GM18517 (cell line): ENCODE results near the gene ZNF483.
"Not testable (repeated sequence)": the region's sequence is repeated elsewhere in the genome, so short reads cannot be mapped to it uniquely, and the experiment has no call there.

Source experiments
- ATAC-seq: cut with Tn5 transposase; IDR thresholded peaks from one replicate; pipeline ENCODE4 v1.9.1; 2021; ENCODE audit warnings: mild to moderate bottlenecking, moderate library complexity; ENCODE audit not compliant: unreplicated experiment

The ZNF483 gene

DNA sequence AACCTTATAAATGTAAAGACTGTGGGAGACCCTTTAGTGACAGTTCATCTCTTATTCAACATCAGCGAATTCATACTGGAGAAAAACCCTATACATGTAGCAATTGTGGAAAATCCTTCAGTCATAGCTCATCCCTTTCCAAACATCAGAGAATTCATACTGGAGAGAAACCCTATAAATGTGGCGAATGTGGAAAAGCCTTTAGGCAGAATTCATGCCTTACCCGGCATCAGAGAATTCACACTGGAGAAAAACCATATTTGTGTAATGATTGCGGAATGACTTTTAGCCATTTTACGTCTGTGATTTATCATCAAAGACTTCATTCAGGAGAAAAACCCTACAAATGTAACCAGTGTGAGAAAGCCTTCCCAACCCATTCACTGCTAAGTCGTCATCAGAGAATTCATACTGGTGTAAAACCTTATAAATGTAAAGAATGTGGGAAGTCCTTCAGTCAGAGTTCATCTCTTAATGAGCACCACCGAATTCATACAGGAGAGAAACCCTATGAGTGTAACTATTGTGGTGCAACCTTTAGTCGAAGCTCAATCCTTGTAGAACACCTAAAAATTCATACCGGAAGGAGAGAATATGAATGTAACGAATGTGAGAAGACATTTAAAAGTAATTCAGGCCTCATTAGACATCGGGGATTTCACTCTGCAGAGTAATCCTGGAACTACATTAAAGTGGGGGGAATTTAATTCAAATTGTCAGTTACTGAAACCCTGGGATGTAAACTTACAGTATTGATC lies 17.7 kb downstream of the ZNF483 start:
- ATAC-seq = no peak

DNA sequence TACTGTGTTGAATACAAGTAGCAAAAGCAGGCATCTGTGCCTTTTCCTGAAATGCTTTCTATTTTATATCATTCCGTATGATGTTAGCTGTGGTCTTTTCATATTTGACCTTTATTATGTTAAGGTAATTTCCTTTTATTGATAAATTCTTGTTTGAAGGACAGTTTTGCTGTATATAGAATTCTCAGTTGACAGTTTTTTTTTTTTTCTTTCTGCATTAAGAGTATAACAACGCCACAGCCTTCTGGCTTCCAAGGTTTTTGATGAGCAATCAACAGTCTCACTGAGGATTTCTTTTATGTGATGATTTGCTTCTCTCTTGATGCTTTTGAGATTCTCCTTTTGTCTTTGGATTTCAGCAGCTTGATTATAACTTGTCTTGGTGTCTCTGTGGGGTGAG lies 23.6 kb downstream of the ZNF483 start:
- no peak for ATAC-seq

DNA sequence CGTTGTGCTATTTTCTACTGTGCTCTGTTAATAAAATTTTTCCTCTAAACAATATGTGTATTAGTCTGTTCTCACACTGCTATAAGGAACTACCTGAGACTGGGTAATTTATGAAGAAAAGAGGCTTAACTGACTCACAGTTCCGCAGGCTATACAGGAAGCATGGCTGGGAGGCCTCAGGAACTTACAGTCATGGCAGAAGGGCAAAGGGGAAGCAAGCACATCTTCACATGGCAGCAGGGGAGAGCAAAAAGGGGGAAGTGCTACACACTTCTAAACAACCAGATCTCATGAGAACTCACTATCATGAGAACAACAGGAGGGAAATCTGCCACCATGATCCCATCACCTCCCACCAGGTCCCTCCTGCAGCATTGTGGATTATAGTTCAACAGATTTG lies 30.4 kb downstream of the ZNF483 start:
- not testable (repeated sequence) for ATAC-seq

DNA sequence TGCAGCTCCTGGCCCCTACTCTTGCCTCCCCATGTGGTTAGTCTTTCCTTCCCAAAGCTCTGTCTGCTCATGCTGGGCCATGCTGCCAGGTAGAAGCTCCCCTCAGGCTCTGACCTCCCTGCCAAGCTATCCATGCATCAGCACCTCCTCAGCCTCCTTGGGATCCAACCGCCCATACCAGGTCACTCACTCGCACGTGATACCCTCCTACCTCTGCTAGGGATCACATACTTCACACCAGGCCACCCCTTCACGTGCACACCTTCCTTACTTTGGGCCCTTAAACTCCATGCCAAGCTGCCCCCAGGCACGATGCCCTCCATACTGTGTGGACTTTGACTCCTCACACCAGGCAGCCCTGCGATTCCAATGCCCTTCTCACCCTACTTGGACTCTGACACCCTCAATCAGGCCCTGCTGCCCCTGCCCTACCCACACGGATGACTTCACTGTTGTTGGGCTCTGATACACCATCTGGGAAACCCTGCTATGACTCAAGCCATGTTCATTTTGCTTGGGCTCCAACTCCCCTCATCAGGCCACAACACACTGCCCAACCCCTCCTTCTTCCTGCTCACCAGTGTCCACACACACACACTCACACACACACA lies 34.1 kb downstream of the ZNF483 start:
- no peak for ATAC-seq

DNA sequence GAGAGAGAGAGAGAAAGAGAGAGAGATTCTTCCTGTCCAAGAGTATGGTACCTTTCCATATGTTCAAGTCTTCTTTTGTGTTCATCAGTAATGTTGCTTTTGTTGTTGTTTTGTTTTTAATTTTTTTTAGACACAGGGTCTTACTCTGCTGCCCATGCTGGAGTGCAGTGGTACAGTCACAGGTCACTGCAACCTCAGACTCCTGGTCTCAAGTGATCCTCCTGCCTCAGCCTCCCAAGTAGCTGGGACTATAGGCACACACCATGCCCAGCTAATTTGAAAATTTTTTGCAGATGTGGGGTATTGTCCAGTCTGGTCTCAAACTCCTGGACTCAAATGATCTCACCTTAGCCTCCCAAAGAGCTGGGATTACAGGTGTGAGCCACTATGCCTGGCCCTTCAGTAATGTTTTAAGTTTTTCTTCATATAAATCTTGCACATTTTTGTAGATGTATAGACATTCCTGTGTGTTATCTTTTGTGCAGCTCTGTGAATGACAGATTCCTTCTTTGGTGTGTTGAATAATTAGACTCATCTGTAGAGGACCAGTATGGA lies 36.3 kb downstream of the ZNF483 start:
- no peak for ATAC-seq

DNA sequence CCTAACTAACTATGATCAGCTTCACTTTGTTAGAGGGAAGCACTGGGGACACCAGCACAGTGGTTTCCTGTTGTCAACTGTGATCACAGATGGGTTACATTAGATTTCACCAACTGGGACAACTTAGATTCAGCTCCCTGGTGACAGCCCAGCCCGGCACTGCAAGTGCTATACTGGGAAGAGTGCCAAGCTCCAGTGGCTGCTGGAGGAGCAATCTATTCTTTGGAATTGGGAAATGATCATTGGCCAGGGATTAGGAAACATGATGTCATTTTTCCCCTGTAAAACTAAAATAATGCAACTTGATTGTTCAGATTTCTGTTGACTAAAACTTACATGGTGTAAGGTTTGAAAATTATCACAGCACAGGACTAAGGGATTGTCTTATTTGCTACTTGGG lies 41.3 kb downstream of the ZNF483 start:
- no peak for ATAC-seq

DNA sequence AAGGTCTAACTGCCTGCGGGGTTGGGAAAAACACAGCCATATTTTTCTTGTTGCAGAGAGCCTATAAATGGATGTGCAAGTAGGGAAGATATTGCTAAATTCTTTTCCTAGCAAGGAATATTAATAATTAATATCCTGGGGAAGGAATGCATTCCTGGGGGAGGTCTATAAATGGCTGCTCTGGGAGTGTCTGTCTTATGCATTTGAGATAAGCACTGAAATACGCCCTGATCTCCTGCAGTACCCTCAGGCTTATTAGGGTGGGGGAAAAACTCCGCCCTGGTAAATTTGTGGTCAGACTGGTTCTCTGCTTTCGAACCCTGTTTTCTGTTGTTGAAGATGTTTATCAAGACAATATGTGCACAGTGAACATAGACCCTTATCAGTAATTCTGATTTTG lies 43.1 kb downstream of the ZNF483 start:
- not testable (repeated sequence) for ATAC-seq

DNA sequence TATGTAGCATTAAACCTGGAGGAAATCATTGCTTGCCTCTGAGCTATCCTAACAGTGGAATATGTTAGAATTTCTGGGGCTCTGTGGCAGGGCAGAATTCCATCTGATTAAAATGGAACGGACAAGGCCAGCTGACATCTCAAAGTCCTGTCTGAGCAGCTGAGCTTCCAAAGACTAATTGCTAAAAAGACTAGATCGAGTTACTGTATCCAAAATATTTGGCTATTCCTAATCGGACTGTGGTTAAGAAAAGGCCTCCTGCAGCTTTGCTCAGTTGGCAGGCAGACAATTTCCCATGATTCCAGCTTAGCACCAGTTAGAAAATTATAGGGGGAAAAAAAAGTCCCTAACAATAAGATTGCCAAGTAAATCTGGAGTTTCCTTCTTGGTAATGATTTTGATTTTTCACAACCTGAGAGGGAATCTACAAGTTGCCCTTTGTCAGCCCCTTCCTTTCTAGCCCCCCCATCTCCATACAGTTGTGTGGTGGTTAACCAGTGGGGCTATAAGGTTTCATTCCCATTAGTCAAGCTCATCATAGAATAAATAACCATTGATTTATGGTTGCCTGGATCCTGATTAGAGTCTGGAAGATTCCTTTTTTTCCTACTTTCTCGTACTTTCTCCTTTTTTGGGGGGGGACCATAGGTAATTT lies 48.1 kb downstream of the ZNF483 start:
- no peak for ATAC-seq

DNA sequence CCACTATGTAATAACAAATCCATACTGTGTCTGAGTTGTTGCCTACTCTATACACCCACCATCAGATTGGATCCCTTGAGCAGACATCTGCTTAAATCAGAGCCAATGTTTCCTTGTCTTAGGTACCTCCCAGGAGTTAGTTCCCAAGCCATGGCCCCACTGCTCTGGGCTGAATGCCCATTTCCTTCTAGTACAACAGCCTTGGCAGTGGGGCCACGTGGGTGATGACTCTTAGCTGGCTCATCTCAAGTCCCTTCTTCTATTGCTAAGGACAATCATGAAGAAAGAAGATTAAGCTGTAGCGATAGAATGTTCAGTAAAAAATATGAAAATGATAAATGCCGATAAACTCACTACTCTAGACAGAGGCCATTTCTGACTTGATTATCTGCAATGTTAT lies 57.9 kb downstream of the ZNF483 start:
- no peak for ATAC-seq

DNA sequence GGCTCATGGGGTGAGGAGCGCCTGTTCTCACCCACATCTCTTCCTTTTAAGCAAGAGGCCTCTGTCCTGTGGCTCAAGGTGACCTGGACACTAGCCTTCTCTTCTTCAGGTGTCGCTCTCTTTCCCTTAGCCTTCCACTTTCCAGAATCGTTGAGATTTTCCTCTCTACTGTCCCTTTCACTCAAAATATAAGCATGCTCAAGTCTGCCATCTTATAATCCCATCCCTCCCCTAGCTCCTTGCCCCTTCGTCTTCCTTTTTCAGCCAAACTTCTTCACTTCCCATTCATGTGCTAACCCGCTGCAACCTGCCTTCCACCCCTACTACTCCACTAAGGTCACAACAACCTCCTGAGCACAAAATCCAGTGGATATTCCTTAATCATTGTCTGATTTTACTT lies 61.4 kb downstream of the ZNF483 start:
- no peak for ATAC-seq

DNA sequence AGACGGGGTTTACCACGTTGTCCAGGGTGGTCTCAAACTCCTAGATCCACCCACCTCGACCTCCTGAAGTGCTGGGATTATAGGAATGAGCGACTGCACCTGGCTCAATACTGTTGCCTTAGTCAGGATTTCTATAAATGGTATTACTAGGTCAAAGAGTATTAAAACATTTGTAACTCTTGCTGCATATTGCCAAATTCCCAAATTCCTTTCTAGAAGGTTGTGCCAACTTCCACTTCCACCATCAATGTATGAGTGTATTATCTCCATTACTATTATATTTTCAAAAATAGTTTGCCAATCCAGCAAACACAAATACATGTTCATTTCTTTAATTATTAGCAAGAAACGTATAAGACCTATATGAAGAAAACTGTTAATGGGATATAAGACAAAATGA lies 63.9 kb downstream of the ZNF483 start:
- ATAC-seq = no peak

DNA sequence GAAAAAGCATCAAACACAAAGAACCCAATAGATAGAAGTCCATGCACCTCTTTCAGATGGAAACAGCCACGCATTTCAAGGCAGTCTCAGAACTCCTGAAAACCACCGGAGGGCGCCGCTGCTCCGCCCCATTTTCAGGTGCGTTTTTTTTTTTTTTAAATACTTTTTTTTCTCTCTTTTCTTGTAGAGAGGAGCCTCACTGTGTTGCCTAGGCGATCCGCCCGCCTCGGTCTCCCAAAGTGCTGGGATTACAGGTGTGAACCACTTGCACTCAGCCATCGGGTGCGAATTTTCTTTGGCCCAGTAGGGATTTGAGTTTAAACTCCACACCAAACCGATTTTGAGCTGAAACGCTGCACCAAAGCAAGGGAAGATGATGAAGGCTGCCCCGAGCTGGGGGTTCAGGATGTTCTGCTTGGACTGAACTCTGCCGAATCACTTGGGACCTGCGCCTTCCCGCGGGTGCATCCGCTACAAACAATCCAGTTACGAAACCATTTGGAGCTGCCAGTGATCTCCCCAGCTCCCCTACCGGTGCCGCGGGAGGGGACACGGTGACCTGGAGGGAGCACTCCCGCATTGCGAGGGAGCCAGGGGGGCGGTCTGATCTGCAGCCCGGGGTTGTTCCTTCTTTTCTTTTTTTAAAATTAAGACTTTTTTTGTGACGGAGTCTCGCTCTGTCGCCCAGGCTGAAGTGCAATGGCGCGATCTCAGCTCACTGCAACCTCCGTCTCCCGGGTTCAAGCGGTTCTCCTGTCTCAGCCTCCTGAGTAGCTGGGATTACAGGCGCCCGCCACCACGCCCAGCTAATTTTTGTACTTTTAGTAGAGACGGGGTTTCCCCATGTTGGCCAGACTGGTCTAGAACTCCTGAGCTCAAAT lies 73.1 kb downstream of the ZNF483 start:
- peak; percentile 68 for ATAC-seq

DNA sequence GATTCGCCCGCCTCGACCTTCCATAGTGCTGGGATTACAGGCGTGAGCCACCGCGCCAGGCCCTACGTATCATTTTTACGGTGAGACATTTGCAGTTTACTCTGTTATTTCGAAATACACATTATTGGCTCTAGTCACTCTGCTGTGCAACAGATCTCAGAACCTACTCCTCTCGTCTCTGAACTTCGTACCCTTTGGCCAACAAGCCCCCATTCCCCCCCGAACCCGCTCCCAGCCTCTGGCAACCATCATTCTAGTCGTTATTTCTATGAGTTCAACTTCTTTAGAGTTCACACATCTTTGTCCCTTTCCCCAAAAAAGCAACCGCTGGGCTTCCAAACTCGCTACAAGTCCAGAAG lies 73.7 kb downstream of the ZNF483 start:
- ATAC-seq = no peak

DNA sequence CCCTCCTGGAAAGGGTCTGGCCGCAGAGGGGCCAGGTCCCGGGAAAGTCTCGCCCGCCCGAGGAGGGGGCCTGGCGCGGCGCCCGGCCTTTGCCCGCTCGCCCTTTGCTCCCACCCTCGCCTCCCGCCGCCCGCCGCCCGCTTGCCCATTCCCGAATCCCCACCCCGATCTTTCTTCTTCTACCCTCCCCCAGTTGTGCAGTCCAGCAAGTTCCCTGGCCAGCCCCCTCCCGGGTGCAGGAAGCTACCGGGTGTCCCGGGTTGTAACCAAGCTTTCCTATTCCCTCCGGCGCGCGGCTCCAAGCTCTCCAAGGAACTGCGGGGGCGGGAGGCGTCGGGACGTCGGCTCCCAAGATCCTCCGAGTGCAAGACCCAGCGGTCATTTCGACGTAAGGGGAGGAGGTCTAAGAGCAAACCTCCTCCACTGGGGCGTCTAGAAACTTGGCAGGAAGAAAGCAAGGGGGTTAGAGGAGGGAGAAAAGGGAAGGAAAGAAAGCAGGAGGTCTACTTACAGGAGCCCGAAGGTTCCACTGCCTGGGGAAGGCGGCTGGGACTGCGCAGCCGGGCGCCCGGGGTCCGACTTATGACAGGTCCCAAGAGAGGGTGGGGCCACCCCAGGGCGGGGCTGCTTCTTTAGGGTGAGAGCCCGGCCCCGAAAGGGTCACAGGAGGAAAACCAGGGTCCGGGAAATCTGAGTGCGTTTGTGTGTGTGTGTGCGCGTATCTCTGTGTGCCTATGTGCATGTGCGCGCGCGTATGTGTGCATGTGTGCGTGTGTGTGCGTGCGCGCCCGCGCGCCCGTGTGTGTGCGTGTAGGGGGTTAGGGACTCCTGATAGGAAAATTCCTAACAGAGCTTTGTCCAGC lies 74.3 kb downstream of the ZNF483 start, which contains the start of gene PTGR1:
PTGR1 (minus strand) TSS at position 556 of the 863 bp plus-strand sequence. CDS start 2,225 bp downstream, outside the sequence.
- no peak for ATAC-seq

DNA sequence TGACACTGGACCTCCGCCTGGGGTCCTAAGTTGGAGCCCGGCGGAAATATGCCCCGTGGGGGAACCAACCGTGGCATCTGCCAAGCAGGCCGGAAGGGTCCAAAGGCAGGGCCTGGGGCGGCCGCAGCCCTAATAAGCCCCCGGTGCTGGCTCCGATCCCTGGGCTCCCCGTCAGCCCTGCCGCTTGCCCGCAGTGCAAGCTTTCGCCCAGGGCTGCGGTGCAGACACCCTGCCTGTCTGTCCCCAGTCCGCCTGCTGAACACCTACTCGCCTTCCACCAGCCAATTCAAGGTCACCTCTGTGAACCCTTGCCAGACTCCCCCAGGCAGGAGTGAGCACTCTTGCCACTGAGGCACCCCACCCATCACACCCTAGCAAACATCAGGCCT lies 75.0 kb downstream of the ZNF483 start:
- ATAC-seq = no peak

DNA sequence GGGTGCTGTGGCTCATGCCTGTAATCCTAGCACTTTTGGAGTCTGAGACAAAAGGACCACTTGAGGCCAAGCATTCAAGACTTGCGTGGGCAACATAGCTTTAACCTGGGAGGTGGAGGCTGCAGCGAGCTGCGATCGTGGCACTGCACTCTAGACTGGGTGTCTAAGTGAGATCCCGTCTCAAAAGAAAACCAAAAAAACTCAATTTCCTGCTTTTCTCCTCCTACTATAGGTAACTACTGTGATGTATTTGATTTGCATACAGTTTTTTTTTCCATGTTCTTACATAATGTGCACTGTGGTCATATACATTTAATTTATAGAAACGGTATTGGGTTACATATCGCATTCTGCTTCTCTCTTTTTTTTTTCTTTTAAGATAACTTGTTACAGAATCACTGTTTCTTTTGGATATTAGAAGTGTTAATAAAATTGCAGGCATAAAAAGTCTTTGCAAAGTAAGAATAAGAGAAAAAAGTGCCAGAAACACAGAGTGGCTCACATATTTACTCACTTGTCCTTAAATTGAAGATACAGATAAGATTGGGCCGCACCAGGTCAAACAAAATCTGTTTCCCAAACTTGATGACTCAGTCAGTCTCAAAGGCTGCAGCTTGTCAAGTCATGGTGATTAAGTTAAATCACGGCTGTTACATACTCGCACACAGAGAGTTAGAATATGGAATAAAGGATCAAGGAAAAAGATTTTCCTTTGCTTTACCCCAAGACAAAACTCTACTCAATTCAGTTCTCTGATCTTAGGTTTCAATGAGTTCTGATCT lies 76.4 kb downstream of the ZNF483 start:
- ATAC-seq = no peak

DNA sequence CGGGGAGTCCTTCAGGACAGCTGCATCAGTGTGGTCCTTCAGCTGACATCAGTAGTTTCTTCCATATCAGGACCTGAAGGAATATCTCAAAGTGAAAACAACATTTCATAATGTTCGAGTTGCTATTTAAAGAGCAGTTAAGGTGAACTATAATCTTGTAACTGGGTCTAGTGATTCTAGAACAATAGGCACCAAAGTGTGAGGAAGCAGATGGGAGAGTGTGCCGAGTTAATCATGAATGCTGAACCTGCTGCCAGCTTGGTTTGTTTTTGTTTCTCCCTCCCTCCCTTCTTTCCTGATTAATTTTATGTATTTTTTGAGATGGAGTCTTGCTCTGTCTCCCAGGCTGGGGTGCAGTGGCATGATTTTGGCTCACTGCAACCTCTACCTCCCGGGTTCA lies 78.1 kb downstream of the ZNF483 start:
- ATAC-seq = no peak

DNA sequence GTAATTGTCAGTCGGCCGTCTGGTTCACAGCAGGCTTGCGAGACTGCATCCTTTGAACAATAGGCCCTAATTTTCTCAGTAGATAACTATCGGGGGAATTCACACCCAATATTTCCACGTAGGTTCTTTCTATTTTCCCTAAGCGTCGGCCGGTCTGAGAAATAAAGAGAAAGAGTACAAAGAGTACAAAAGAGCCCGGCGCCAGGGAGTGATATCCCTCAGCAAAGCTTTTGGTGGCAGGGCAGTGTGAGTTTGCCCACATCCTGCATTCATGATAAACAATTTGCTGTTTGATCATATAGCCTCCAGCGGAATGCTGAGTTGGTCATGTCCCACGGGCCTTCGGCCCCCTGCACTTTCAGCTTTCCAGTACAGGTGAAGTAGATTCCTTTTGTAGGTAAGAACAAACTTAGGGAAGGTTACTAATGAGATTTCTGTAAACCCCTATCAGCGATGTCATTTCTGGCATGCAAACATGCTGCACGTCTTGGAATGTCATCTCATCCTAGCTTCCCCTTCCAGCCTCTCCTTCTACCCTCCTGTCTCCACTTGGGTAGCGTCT lies 79.2 kb downstream of the ZNF483 start:
- ATAC-seq = no peak

DNA sequence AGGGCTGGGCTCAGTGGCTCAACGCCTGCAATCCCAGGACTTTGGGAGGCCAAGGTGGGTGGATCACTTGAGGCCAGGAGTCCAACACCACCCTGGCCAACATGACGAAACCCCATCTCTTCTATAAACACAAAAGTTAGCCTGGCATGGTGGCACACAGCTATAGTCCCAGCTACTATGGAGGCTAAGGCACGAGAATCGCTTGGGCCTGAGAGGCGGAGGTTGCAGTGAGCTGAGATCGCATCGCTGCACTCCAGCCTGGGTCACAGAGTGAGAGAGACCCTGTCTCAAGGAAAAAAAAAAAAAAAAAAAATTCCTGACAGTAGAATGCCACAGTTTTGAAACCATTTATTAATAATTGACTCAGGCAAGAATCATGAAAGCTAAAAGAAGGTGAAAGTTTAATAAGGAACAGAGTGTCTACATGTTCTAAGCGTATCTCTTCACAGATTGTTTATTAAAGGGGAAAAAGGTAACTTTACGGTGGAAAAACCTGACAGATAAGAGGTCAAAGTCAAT lies 80.1 kb downstream of the ZNF483 start:
- ATAC-seq = no peak
